ENCODE measurements around the gene ACTL6B. TPM values are rescaled to one million over a fixed set of nuclear protein-coding genes. Genes with fewer than 3 reads are reported as not detected.

ACTL6B gene
- polyA plus RNA-seq, 1 of the 3 experiments (the other 2 are of a cell fraction) = 0.67 TPM

GRCh38 chr7:100639995-100640516 lies 16.2 kb downstream of the ACTL6B start:
- no peaks in the 10 kb centered on the region for H3K79me2 ChIP-seq (ENCODE audit: insufficient read depth)
- no peaks in the 10 kb centered on the region for H3K27me3 ChIP-seq (ENCODE audit: insufficient read depth)
- no peak for TF ChIP-seq EZH2phosphoT487 (IDR thresholded peaks at IDR 0.05; ENCODE audit: borderline replicate concordance, low read depth)
- no peak for TF ChIP-seq NFIC (IDR thresholded peaks at IDR 0.05; ENCODE audit: borderline replicate concordance)
- TF ChIP-seq USF1 (IDR thresholded peaks at IDR 0.05; ENCODE audit: borderline replicate concordance, low read depth) = no peak
- TF ChIP-seq MAX (IDR thresholded peaks at IDR 0.05; ENCODE audit: low read depth) = no peak
- TF ChIP-seq TEAD4 (IDR thresholded peaks at IDR 0.05; ENCODE audit: borderline replicate concordance, insufficient read depth) = no peak
- TF ChIP-seq RXRA (IDR thresholded peaks at IDR 0.05; ENCODE audit: borderline replicate concordance, low read depth) = no peak
- no peak for TF ChIP-seq GABPA (IDR thresholded peaks at IDR 0.05; ENCODE audit: low read depth)
- no peak for TF ChIP-seq SMC3 (IDR thresholded peaks at IDR 0.05; ENCODE audit: low read depth, low read length)
- no peak for TF ChIP-seq YY1 (IDR thresholded peaks at IDR 0.05; ENCODE audit: low read depth)
- no peak for TF ChIP-seq PBX3 (IDR thresholded peaks at IDR 0.05)
- peaks cover 0 to 9% of the 10 kb centered on the region in 2 experiments; a peak in 1 of 4 replicates for H3K4me1 ChIP-seq (ENCODE audit: control insufficient read depth in 1 of 2, insufficient read depth in 2 of 2, low read depth in 1 of 2, low read length in 1 of 2)
- H3F3A ChIP-seq (replicated peaks; ENCODE audit: insufficient read depth) = no peaks in the 10 kb centered on the region
- no peaks in the 10 kb centered on the region for H4K20me1 ChIP-seq (ENCODE audit: insufficient read depth)
- POLR2A ChIA-PET = no interaction called here
- no peaks in the 10 kb centered on the region for H3K9me3 ChIP-seq
- no peak overlapping the region for H2AFZ ChIP-seq (ENCODE audit: low read depth)
- CTCF ChIA-PET = interaction anchor here (1.1 to 3.8 kb wide), 3 partner anchors 11 to 52 kb away, joined by 3 to 19 read pairs (median 6); no protein-coding TSS in a partner anchor
- H3K4me3 ChIP-seq (ENCODE audit: low read depth in 2 of 2, low read length in 1 of 2) = no peak overlapping the region
- no peak overlapping the region for H3K27ac ChIP-seq (ENCODE audit: low read depth in 2 of 2, low read length in 1 of 2)
- DNase-seq = no peak
- H3K9ac ChIP-seq = no peak overlapping the region
- WGBS (ENCODE audit: low lambda C conversion rate) = 87% methylated on average over 17 of the region's 17 CpGs
- H3K9me2 ChIP-seq = no peaks in the 10 kb centered on the region
- H3K36me3 ChIP-seq (replicated peaks in 1 of 2; ENCODE audit: control insufficient read depth in 1 of 2, insufficient read depth in 2 of 2, low read length in 1 of 2) = no peaks in the 10 kb centered on the region
- no peak overlapping the region for H3K4me2 ChIP-seq

- DNase-seq = peak; percentile 95
- H3K9me3 ChIP-seq = no peaks in the 10 kb centered on the region
- ChIA-PET CTCF (interaction anchor here (0.6 to 9.0 kb wide), 42 partner anchors 10 to 221 kb away, joined by 3 to 109 read pairs (median 6); partner anchors contain the start of genes ACTL6B, FBXO24, GNB2 and LRCH4), POLR2A (interaction anchor here (0.8 to 2.1 kb wide), 12 partner anchors 16 to 531 kb away, joined by 3 to 11 read pairs (median 4); partner anchors contain the start of genes ACTL6B, AP4M1, GNB2 and MOSPD3)
- H3K36me3 ChIP-seq (replicated peaks in 1 of 2; ENCODE audit: control insufficient read depth in 1 of 2, insufficient read depth in 2 of 2, low read length in 1 of 2) = no peaks in the 10 kb centered on the region
- peaks cover 6% of the 10 kb centered on the region in 2 experiments; a peak in 1 of 4 replicates for H3K4me1 ChIP-seq (ENCODE audit: control insufficient read depth in 1 of 2, insufficient read depth in 2 of 2, low read depth in 1 of 2, low read length in 1 of 2)
- H3K27me3 ChIP-seq (ENCODE audit: insufficient read depth) = no peaks in the 10 kb centered on the region
- no peaks in the 10 kb centered on the region for H4K20me1 ChIP-seq (ENCODE audit: insufficient read depth)
- WGBS (ENCODE audit: low lambda C conversion rate) = 7% methylated on average over 47 of the region's 72 CpGs
- H3K9me2 ChIP-seq = no peaks in the 10 kb centered on the region
- H3K79me2 ChIP-seq (ENCODE audit: insufficient read depth) = no peaks in the 10 kb centered on the region
- H3K4me3 ChIP-seq (ENCODE audit: low read depth in 2 of 2, low read length in 1 of 2) = peak overlapping the region; percentile 43 to 59
- H3K27ac ChIP-seq (ENCODE audit: low read depth in 2 of 2, low read length in 1 of 2) = no peak overlapping the region
- peak overlapping the region; percentile 27; the same call in 1 of the 2 replicates for H3K9ac ChIP-seq
- H2AFZ ChIP-seq (ENCODE audit: low read depth) = peak overlapping the region; percentile 93
- H3F3A ChIP-seq (replicated peaks; ENCODE audit: insufficient read depth) = peaks cover 7% of the 10 kb centered on the region
- H3K4me2 ChIP-seq = peak overlapping the region; percentile 91
- TF ChIP-seq TAF1 (IDR thresholded peaks at IDR 0.05; ENCODE audit: borderline replicate concordance, low read depth, low read length) = 0 out of 2 replicates have a peak, but pooled peaks have one; percentile 14
- no peak for TF ChIP-seq RFX5 (IDR thresholded peaks at IDR 0.05; ENCODE audit: low read length)
- TF ChIP-seq JUND (IDR thresholded peaks at IDR 0.05) = no peak
- no peak for TF ChIP-seq GATA2 (CRISPR knock-in tag; IDR thresholded peaks at IDR 0.05)
- peak; percentile 53 for TF ChIP-seq CTCF (IDR thresholded peaks at IDR 0.05)
- peak; percentile 91 for TF ChIP-seq MAX (IDR thresholded peaks at IDR 0.05; ENCODE audit: low read depth)
- peak; percentile 81 for TF ChIP-seq MXI1 (IDR thresholded peaks at IDR 0.05; ENCODE audit: low read depth, low read length)
- TF ChIP-seq GABPA (IDR thresholded peaks at IDR 0.05; ENCODE audit: low read depth) = no peak
- TF ChIP-seq MEF2A (IDR thresholded peaks at IDR 0.05; ENCODE audit: borderline replicate concordance, low read depth) = no peak
- 0 out of 2 replicates have a peak, but pooled peaks have one; percentile 8 for TF ChIP-seq NRF1 (IDR thresholded peaks at IDR 0.05; ENCODE audit: low read depth, low read length)
- TF ChIP-seq RAD21 (IDR thresholded peaks at IDR 0.05; ENCODE audit: low read length) = peak; percentile 46
- no peak for TF ChIP-seq CHD2 (IDR thresholded peaks at IDR 0.05; ENCODE audit: low read length, partially characterized antibody)
- TF ChIP-seq USF1 (IDR thresholded peaks at IDR 0.05; ENCODE audit: borderline replicate concordance, low read depth) = peak; percentile 68; the same call in 1 of the 2 replicates
- TF ChIP-seq EZH2phosphoT487 (IDR thresholded peaks at IDR 0.05; ENCODE audit: borderline replicate concordance, low read depth) = no peak
- no peak for TF ChIP-seq FOXJ3 (CRISPR knock-in tag; IDR thresholded peaks at IDR 0.05)
Observed at GRCh38 chr7:100632951-100633717, 23.1 kb downstream of the ACTL6B start.
